ENCODE measurements around the gene IL1B. TPM values are rescaled to one million over a fixed set of nuclear protein-coding genes. Genes with fewer than 3 reads are reported as not detected.

Gene IL1B
- total RNA-seq, 3 donors from 2014 or later: 8.0 TPM; not detected in 2

- H3K4me1 ChIP-seq: peaks cover 0 to 2% of the 10 kb centered on the region in 2 donors
- no peaks in the 10 kb centered on the region for H3K9me3 ChIP-seq
- no peaks in the 10 kb centered on the region for H3K27me3 ChIP-seq
- DNase-seq (ENCODE audit: low spot score in 2 of 2): no peak
- no peaks in the 10 kb centered on the region for H3K36me3 ChIP-seq
- TF ChIP-seq, protein P1, sequence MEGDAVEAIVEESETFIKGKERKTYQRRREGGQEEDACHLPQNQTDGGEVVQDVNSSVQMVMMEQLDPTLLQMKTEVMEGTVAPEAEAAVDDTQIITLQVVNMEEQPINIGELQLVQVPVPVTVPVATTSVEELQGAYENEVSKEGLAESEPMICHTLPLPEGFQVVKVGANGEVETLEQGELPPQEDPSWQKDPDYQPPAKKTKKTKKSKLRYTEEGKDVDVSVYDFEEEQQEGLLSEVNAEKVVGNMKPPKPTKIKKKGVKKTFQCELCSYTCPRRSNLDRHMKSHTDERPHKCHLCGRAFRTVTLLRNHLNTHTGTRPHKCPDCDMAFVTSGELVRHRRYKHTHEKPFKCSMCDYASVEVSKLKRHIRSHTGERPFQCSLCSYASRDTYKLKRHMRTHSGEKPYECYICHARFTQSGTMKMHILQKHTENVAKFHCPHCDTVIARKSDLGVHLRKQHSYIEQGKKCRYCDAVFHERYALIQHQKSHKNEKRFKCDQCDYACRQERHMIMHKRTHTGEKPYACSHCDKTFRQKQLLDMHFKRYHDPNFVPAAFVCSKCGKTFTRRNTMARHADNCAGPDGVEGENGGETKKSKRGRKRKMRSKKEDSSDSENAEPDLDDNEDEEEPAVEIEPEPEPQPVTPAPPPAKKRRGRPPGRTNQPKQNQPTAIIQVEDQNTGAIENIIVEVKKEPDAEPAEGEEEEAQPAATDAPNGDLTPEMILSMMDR (IDR thresholded peaks at IDR 0.05): no peak
- TF ChIP-seq POLR2AphosphoS5 (IDR thresholded peaks at IDR 0.05) (no peak), POLR2A (IDR thresholded peaks at IDR 0.05) (no peak)
- no peak overlapping the region for H3K27ac ChIP-seq
- intact Hi-C loops (cut with DNase I; ENCODE audit: low total_unique reads): no loop called here
- H3K4me3 ChIP-seq: no peak overlapping the region
Observed at GRCh38 chr2:112829101-112829960, 7.2 kb downstream of the IL1B start.

DNA sequence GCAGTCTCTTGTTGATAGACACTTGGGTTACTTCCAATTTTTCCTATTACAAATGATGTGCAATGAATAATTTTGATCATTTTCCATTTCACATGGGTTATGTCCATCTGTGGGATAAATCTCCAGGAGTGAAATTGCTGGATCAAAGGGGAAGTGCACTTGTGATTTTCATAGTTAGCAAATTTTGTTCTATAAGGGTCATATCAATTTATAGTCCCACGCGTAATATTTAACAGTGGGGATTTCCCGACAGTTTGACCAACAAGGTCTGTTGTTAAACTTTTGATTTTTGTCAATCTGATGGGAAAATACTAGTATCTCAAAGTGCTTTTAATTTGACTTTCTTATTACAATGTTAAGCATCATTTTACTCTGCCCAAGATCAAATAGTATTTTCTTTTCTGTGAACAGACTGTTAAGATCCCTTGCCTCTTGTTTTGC, 8.3 kb downstream of the IL1B start:
- no peak for DNase-seq (ENCODE audit: low spot score in 2 of 2)
- intact Hi-C loops (cut with DNase I; ENCODE audit: low total_unique reads): no loop called here
- Histone ChIP-seq H3K27me3 (no peaks in the 10 kb centered on the region), H3K36me3 (no peaks in the 10 kb centered on the region), H3K27ac (no peak overlapping the region), H3K4me3 (no peak overlapping the region), H3K4me1 (no peaks in the 10 kb centered on the region), H3K9me3 (no peaks in the 10 kb centered on the region)
- no peak for TF ChIP-seq POLR2A (IDR thresholded peaks at IDR 0.05)
- TF ChIP-seq POLR2AphosphoS5 (IDR thresholded peaks at IDR 0.05): no peak
- TF ChIP-seq, protein P1 (IDR thresholded peaks at IDR 0.05): no peak

GRCh38 chr2:112827604-112828185, 8.9 kb downstream of the IL1B start:
- intact Hi-C loops (cut with DNase I; ENCODE audit: low total_unique reads): no loop called here
- Histone ChIP-seq H3K36me3 (no peaks in the 10 kb centered on the region), H3K27me3 (no peaks in the 10 kb centered on the region), H3K9me3 (no peaks in the 10 kb centered on the region), H3K4me3 (no peak overlapping the region), H3K4me1 (no peaks in the 10 kb centered on the region), H3K27ac (no peak overlapping the region)
- no peak for DNase-seq (ENCODE audit: low spot score in 2 of 2)
- TF ChIP-seq POLR2A (IDR thresholded peaks at IDR 0.05): no peak
- TF ChIP-seq, protein P1 (IDR thresholded peaks at IDR 0.05): no peak

DNA sequence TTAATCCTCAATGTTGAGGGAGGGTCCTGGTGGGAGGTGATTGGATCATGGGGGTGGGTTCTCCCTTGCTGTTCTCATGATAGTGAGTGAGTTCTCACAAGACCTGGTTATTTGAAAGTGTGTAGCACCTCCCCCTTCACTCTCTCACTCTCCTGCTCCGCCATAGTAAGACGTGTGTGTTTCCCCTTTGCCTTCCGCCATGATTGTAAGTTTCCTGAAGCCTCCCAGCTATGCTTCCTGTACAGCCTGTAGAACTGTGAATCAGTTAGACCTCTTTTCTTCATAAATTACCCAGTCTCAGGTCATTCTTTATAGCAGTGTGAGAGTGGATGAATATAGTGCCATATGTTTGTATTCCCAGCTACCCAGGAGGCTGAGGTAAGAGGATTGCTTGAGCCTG, 9.6 kb downstream of the IL1B start:
- Histone ChIP-seq H3K4me3 (no peak overlapping the region), H3K4me1 (no peaks in the 10 kb centered on the region), H3K36me3 (no peaks in the 10 kb centered on the region), H3K27ac (no peak overlapping the region), H3K27me3 (no peaks in the 10 kb centered on the region), H3K9me3 (no peaks in the 10 kb centered on the region)
- TF ChIP-seq, protein P1 (IDR thresholded peaks at IDR 0.05): no peak
- TF ChIP-seq POLR2AphosphoS5 (IDR thresholded peaks at IDR 0.05): no peak
- no peak for TF ChIP-seq POLR2A (IDR thresholded peaks at IDR 0.05)
- no peak for DNase-seq (ENCODE audit: low spot score in 2 of 2)
- intact Hi-C loops (cut with DNase I; ENCODE audit: low total_unique reads): no loop called here

GRCh38 chr2:112825706-112826105, 10.9 kb downstream of the IL1B start:
- no peak for DNase-seq (ENCODE audit: low spot score in 2 of 2)
- Histone ChIP-seq H3K4me3 (no peak overlapping the region), H3K27me3 (no peaks in the 10 kb centered on the region), H3K27ac (no peak overlapping the region), H3K9me3 (no peaks in the 10 kb centered on the region), H3K36me3 (no peaks in the 10 kb centered on the region), H3K4me1 (no peaks in the 10 kb centered on the region)
- TF ChIP-seq, protein P1 (IDR thresholded peaks at IDR 0.05): no peak
- TF ChIP-seq POLR2AphosphoS5 (IDR thresholded peaks at IDR 0.05) (no peak), POLR2A (IDR thresholded peaks at IDR 0.05) (no peak)
- intact Hi-C loops (cut with DNase I; ENCODE audit: low total_unique reads): no loop called here

Measured in breast epithelium (tissue), 4 donors.